GM19240 (cell line): Measurements from ENCODE around the gene C1orf35.
A peak's percentile ranks its signal among the peaks of the same experiment; 100 is the strongest.

Experiments used
- DNase-seq: peaks from one replicate; pipeline ENCODE4 v3.0.0; 2011; ENCODE audit warnings: low spot score; ENCODE audit not compliant: insufficient read length

The C1orf35 gene

DNA sequence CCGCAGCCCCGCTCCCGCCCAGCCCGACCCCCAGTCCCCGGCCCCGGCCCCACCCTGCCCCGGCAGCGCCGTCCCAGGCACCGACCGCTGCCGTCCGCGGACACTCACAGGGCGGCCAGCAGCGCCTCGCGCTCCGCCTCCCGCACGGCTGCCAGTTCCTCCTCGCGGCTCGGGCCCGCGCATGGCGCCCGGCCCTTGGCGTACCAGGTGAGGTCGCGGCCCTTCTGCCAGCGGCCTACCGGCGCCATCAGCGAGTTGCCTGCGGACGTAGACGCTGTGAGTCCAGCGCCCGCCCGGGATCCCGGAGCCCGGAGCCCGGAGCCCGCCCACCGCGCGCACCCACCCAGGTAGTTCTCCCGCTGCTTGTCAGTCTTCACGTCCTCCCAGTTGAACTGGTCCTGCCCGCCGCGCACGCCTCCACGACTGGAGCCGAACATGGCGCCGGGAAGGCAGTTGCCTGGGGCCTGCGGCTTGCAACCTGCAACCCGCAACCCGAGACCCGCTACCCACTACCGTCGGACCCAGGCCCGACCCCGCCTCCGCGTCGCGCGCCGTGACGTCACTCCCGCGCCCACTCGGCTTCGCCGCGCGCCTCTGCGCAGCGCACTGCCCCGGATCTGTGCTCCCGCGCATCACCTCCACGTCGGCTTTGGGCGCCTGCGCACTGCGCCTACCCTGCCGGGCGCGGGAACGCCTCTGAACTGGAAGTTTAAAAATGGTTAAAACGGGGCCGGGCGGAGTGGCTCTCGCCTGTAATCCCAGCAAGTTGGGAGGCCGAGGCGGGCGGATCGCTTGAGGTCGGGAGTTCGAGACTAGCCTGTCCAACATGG, at the start of gene C1orf35:
Gene C1orf35, minus strand, starts transcription at position 535 of the 830 bp plus-strand sequence. Its CDS starts 98 bp downstream, at position 437.
- DNase-seq = peak; percentile 94

DNA sequence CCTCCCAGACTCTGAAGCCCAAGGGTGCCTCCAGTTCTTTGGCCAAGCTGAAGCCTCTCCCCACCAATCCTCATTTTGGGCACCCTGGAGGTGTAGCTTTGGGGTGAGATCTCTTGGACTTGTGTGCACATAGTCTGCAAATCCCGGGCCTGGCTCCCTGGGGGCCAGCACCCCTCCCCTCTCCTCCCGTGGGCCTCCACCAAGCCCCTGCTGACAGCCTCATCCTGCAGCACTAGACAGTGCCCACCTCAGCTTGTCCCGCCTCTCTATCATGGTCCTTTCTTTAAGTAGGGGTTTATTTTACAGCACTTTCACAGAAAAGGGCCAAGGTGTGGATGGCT, 49.8 kb upstream of the C1orf35 start:
- no peak for DNase-seq

DNA sequence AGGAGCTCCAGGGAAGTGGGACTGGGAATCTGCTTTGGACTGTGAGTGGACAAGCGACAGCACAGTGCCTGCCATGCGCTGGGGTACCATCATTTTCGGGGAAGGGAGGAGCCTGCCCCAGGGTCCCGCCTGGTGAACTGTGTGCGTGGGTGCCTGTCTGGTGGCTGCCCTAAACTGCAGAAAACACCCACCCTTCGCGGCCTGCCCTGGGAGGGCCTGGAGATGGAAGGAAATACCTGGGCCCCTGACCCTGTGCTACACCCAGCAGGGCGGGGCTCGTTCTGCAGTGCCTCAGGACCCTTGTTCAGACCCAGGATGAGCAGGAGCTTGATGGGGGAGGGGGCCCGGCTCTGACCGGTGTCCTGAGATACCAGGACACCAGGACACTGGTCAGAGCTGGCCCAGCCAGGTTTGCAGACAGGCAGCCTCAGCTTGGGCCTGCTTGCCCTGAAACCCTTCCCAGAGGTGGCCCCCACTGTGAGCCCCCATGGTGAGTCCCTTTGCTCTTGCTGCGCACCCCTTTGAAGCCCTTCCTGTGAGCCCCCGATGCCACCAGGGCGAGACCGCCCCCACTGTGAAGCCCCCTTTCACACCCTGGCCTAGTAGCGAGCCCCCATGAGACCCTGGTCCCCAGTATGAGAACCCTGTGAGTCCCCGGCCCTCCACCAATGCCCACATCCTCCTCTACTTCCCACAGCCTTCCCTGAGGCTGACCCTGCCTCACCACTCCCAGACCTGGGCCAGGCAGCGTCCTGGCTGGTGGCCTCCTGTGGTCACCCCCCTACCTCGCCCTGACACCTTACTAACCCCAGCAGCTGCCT, 49.2 kb upstream of the C1orf35 start:
- no peak for DNase-seq

DNA sequence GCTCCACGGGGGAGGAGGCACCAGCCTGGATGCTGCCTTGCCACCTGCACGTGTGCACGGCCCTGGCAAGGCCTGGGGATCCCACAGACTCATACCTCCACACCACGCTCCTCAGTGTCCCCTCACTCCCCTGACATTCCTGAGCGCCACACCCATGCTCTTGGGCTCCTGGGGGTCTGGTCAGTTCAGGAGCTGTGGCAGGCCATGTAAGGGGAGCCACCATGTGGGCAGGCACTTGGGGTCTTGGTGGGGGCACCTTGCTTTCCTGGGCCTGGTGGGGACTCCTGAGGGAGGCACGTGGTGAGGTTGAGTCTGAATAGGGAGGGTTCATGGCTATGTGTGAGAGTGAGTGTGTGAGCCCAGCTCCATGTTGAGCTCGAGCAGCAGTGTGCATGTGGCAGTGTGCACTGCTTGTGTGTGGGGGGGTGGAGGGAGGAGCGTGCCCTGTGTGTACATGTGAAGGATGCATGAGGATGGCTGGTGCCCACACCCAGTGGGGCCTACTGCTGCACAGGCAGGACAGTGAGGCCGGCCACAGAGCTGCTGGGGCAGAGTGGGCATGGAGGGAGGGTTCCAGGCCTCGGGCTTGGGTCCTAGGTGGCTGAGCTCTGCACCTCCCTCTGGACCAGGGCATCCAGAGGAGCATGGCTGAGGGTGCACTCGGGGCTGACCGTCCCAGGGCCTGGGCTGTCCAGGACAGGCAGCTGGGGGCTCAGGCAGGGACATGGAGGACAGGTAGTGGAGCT, 48.2 kb upstream of the C1orf35 start:
- no peak for DNase-seq

DNA sequence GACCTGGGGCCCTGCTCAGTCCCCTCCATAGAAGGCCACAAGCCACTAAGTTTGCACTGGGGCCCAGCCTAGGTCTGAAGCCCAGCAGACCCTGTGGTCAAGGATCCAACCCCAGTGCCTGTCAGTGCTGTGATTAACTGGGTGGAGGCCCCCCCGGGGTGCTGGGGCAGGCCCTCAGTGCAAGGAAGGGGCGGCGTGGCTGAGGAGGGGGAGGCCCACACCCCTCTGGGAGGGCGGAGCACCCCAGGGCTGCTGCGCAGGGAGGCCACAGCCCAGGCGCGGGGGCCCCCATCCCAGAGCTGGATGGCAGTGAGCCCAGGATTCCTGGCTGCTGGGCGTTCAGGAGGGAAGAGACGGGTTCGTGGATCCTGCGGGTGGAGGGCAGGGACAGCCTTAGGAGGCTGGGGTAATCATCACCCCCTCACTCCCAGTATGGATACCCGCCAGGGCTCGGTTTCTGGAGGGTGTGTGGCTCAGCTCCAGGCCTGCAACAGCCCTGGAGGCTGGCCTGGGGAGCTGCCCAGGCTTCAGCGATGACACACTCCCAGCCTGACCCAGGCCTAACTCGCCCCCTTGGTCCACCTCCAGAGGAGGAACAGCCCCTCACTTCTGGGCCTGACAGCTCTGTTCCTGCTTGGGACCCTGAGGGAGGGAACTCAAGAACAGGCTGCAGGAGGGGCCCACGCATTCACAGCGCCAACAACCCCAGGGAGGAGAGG, 47.5 kb upstream of the C1orf35 start:
- DNase-seq = no peak

DNA sequence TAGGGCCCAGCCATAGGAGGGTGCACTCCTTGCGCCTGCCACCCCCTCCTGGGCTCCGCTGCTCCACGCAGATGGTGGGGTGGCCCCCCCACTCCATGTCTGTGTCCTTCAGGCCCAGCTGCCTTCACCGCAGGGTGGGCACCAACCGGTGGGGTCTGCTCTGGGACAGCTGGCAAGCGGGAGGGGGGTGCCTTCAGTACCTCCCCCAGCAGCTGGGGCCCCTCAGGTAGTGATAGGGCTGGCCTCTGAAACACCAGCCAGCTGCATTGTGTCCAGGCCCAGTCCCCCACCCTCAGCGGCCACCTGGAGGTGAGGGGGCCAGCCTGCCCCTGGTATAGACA, 47.0 kb upstream of the C1orf35 start:
- no peak for DNase-seq

DNA sequence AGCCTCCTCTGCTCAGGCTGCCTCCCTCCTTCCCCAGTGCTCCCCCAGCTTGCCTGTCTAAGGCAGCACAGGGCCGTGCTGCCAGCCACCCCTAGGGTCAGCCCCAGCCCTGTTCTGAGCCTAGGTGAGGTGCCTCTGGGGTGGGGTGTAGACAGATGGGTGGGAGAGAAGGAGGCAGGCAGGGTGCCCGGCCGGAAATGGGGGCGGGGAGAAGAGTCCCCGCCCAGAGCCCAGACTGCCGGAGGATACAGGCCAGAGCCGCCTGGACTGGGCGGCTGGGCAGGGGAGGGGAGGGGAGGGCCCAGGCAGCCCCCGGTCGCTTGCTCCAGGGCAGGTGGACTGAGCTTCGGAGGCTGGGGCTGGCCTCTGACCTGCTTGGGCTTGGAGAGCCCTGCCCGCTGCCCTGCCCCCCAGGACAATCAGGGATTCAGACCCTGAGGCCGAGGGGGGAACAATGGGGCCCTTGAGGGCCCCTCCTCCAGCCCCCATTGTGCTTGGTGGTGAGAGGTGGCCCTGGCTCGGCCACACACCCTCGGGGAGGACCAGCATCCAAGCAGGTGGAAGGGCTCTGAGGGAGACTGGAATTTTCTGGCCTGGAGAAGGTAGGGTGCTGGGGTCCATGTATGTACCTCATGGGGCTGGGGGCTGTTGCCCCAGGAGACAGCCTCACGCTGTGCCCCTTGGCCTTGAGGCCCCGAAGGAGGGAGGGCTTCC, 46.4 kb upstream of the C1orf35 start, which contains the start of gene GJC2:
Gene GJC2, plus strand, starts transcription at position 525 of the 714 bp plus-strand sequence. CDS start 7,829 bp downstream, outside the sequence.
- no peak for DNase-seq

DNA sequence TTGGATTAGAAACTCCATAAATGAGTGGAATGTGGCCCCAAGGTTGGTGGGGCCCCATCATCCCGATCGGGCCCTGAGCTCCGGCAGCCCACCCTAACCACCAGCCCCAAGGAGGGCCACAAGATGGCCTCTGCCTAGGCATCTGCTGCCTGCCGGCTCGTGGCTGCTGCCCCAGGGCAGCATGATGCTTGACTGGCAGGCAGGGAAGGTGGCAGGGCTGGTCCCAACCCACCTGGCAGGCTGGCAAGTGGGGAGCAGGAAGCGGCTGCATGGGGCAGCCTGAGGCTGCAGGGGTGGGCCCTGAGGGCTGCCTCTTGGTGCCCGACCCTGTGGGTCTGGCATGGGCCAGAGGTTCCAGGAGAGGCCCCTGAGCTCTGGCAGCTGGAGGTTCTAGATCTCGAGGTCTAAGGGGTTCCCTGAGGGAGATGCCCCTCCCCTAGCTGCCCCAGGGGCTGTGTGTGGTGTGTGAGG, 45.8 kb upstream of the C1orf35 start:
- no peak for DNase-seq

DNA sequence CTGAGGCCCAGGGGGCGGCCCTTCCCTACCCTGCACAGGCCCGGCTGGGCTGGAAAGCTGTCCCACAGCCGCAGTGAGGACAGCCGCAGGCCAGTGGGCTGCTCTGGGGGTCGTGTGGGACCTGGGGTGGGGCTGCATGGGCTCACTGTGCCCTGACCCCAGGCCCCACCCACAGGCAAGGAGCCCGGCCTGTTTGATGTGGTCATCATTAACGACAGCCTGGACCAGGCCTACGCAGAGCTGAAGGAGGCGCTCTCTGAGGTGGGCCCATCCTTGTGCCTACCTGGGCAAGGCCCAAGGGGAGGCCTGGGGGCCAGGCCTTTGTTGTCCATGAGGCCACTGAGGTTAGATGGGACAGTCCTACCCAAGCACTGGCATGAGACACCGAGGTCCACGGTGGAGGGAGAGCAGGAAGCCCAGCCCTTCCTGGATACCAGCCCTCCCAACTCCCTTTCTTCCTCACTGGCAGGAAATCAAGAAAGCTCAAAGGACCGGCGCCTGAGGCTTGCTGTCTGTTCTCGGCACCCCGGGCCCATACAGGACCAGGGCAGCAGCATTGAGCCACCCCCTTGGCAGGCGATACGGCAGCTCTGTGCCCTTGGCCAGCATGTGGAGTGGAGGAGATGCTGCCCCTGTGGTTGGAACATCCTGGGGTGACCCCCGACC, 45.2 kb upstream of the C1orf35 start:
- no peak for DNase-seq

DNA sequence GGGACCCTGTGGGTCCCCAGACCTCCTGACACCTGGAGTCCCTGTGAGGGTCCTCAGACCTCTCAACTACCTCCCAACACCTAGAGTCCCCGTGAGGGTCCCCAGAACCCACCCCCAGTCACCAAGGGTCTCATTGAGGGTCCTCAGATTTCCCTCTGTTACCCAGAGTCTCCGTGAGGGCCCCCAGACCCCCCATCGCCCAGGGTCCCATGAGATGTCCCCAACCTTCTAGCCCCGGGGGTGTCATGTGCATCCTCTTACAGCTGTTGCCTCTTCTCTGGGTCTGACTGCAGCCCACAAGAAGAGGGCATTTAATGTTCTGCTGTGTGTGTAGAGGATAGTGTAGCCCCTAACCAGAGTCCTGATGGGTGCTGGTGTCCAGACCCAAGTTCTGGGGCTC, 44.6 kb upstream of the C1orf35 start:
- no peak for DNase-seq

DNA sequence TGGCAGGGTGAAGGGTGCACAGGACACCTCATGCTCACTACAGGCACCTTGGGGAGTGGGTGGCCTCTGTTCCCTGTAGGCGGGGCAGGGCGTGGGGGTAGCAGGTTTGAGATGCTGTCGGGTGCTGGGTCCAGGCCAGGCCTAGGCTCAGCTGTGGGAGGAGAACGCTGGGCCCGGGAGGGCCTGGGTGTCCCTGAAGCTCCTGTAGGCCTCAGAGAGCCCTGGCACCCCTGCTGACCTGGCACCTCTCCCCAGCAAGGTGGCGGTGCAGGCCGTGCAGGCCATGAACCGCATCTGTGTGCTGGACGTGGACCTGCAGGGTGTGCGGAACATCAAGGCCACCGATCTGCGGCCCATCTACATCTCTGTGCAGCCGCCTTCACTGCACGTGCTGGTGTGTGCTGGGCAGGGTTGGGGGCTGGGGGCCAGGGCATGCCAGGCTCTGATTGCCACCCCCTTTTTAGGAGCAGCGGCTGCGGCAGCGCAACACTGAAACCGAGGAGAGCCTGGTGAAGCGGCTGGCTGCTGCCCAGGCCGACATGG, 44.1 kb upstream of the C1orf35 start:
- no peak for DNase-seq

DNA sequence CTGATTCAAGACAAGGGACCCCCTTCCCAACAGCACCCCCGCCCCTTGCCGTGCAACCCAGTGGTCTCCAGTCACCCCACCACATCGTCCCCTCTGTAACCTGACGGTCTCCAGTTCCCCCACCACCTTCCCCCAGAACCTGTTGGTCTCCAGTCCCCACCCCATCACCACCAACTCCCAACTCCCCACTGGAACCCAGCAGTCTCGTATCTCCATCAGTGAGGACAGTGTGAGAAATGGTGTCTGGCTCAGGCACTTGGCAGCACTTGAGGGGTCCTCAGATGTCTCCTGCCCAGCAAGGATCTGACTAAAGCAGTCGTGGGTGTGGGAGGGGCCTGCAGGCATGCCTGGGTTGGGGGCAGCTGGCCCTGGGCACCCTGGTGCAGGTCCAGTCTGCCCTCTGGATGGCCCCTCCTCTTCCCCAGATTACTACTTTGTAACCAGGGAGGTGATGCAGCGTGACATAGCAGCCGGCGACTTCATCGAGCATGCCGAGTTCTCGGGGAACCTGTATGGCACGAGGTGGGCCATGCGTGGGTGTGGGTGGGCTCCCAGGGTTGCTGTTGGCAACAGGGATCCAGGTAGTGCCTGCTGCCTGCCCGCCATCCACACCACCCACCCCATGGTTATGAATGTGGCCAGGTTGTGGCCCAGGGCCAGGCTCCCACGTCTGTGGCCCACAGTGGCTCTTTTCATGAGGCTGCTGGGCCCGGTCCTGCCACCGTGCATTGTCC, 43.5 kb upstream of the C1orf35 start:
- no peak for DNase-seq

DNA sequence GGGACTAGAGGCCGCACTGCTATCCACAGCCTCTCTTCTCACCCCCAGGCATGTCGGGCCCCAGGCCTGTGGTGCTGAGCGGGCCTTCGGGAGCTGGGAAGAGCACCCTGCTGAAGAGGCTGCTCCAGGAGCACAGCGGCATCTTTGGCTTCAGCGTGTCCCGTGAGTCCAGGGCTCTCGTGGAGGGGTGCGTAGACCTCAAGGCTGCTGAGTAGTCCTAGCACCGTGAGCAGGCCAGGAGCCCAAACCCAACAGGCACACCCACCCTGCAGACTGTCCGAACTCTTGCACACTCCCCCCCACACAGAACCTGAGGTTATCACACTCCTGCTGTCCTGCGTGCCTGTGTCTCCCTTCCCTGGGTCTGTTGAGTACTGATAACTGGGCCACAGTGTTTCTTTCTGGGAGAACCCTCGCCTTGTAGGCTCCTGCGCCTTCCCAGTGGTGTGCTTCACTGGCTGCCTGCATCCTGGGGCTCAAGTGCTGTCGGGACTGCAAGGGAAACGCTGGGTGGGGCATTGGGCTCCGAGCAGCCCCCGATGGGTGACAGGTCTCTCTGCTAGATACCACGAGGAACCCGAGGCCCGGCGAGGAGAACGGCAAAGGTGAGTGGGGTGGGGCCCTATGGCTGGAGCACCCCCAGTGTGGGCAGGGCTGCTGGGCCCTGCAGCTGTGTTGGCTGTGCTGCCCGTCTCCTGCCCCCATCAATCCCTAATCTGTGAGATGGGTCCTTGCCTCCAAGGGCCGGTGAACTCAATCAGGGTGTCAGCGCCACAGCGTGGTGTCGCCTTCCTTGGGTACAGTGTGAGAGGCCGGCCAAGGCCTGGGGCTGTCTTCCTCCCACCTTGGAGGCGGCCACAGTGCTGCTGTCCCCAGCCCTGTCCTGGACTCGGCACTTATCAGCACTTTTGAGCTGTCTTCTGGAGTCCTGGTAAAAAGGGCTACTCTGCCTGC, 42.6 kb upstream of the C1orf35 start:
- no peak for DNase-seq

DNA sequence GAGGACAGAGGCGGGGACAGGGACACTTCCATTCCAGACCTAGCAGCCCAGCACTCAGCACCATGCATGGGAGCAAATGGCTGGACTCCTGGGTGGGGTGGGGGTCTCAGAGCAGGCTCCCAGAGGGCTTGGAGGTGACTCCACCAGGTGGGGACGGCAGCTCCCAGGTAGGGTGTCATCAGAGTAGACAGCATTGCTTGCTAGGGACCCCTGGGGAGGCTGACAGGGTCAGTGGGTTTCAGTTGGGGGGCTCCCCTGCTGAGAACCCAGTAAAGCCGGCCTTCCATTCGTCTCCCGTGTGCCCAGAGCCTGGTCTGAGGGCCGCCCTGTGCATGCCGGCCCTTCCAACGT, 41.8 kb upstream of the C1orf35 start:
- no peak for DNase-seq

DNA sequence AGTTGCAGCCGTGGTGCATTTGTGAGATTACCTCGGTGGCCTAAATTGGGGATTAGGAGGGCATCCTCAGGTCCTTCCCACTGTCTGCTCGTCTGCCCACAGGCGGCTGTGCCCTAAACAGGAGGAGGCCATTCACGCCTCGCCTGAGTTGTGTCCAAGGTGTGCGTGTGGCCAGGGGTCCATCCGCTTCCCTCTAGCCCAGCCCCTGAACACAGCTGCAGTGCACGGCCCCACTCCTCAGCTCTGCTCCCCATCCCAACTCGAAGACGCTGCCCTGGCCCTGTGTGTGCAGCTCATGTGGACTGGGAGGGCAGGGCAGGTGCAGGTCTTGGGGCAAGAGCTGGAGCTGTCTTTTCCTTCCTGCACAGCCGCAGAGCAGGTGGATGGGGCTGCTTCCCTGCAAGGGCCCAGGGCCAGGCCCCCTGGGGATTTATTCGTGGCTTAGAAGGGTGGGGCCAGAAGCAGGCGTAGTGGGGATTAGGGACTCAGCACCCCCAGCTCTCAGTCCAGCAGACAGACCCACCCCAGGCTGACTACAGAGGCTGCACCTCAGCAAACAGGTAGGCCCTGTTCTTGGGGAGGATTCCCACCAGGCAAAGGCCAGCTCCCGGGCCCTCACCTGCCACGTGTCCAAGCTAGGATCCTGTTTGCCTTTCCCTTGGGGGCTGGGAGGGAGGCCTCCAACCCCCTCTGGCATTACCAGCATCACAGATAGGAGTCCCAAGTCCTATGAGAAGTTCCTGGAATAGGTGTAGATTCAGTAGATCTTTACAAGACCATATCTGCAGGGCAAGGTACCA, 41.3 kb upstream of the C1orf35 start:
- no peak for DNase-seq

DNA sequence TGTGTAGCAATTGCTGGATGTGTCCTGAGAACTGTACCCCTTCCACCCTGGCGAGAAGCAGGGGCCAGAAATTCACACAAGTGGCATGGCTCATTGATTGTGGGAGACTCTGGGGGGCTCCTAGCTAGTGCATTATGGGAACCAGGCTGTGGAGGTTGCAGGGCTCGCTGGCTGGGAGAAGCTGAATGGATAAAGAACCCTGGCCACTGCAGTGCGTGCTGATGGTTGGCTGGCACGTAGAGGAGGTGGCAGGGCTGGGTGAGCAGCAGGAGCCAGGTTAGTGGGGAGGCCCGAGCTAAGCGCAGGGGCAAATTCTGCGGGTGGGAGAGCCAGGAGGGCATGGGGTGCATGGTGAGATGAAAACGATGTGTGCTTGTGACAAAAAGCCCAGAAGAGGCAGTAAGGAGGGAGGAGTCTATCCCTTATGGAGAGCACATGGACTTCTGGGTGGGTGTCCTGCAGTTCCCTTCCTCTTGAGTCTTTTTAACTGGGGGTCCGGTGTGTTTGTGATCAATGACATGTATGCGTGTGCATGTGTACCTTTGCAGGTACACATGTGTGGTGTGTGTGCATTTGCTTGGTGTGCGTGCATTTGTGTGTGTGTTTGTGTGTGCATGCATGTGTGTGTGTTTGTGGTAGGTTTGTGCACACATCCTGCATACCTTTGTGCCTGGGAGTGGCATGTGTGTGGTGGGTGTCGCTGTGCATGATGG, 40.5 kb upstream of the C1orf35 start:
- DNase-seq = no peak
